Hepatocyte (in vitro differentiated cells): ENCODE data around the gene SNRPD2. TPM values are rescaled to one million over a fixed set of nuclear protein-coding genes. Genes with fewer than 3 reads are reported as not detected.
A peak's percentile ranks its signal among the peaks of the same experiment; 100 is the strongest.

Experiments
- DNase-seq: peaks from one replicate; pipeline ENCODE4 v3.0.0-alpha.2; 2016; ENCODE audit warnings: low spot score
- H2AFZ ChIP-seq: fragments of 200-600 bp; sonication (generic); 2 replicates; pipeline ENCODE4 v1.6.0; 2016; ENCODE audit warnings: antibody characterized with exemption, mild to moderate bottlenecking
- H3K27ac ChIP-seq: fragments of 200-600 bp; sonication (generic); 2 replicates; pipeline ENCODE4 v1.5.1; 2016; ENCODE audit warnings: mild to moderate bottlenecking
- H3K27me3 ChIP-seq: fragments of 200-600 bp; sonication (generic); 2 replicates; pipeline ENCODE4 v1.6.1; 2016
- H3K36me3 ChIP-seq: fragments of 200-600 bp; sonication (generic); replicated peaks from 2 replicates; pipeline ENCODE4 v1.5.1; 2016; ENCODE audit warnings: low read depth; ENCODE audit not compliant: insufficient read depth
- H3K4me1 ChIP-seq: fragments of 200-600 bp; sonication (generic); 2 replicates; pipeline ENCODE4 v1.5.1; 2016; ENCODE audit warnings: mild to moderate bottlenecking, moderate library complexity; ENCODE audit not compliant: insufficient read depth
- H3K4me2 ChIP-seq: fragments of 200-600 bp; sonication (generic); 2 replicates; pipeline ENCODE4 v1.6.0; 2016
- H3K4me3 ChIP-seq: fragments of 200-600 bp; sonication (generic); 2 replicates; pipeline ENCODE4 v1.5.1; 2016; ENCODE audit warnings: mild to moderate bottlenecking
- H3K79me2 ChIP-seq: fragments of 200-600 bp; sonication (generic); 2 replicates; pipeline ENCODE4 v1.6.0; 2017; ENCODE audit warnings: mild to moderate bottlenecking
- H3K9me2 ChIP-seq: fragments of 200-600 bp; sonication (generic); replicated peaks from 2 replicates; pipeline ENCODE4 v1.6.0; 2017; ENCODE audit warnings: mild to moderate bottlenecking; ENCODE audit not compliant: insufficient read depth
- H3K9me3 ChIP-seq: fragments of 200-600 bp; sonication (generic); 2 replicates; pipeline ENCODE4 v1.5.1; 2016; ENCODE audit warnings: low read depth, mild to moderate bottlenecking
- H4K20me1 ChIP-seq: fragments of 200-600 bp; sonication (generic); 2 replicates; pipeline ENCODE4 v1.6.0; 2016; ENCODE audit warnings: mild to moderate bottlenecking; ENCODE audit not compliant: insufficient read depth, poor library complexity, severe bottlenecking
- EZH2 ChIP-seq: fragments of 200-600 bp; sonication (generic); IDR thresholded peaks from 2 replicates; pipeline ENCODE4 v1.6.1; 2016; ENCODE audit warnings: antibody characterized with exemption, mild to moderate bottlenecking, borderline replicate concordance
- EZH2phosphoT487 ChIP-seq: fragments of 200-600 bp; sonication (generic); IDR thresholded peaks from one replicate; pipeline ENCODE4 v1.6.1; 2018; ENCODE audit warnings: antibody characterized with exemption, mild to moderate bottlenecking, low read depth, moderate library complexity; ENCODE audit not compliant: unreplicated experiment, severe bottlenecking
- WGBS: methylation state at CpG from one replicate; pipeline ENCODE4 v1.1.6; 2016; ENCODE audit warnings: low lambda C conversion rate; ENCODE audit errors: missing lambda C conversion rate; 5-methylcytosine and 5-hydroxymethylcytosine counted together
- polyA plus RNA-seq: library from polyadenylated mRNA; unstranded; fragments of >200 nt; fragmentation: Nextera tagmentation; extraction: Ambion mirVana; gene quantifications from 2 replicates; pipeline ENCODE4 v1.2.1, GENCODE V29; 2016
- total RNA-seq: library from RNA; depleted of rRNA; stranded (reverse); fragments of >200 nt; gene quantifications from 2 replicates; pipeline ENCODE4 v1.2.3, GENCODE V29; 2014
- TF ChIP-seq, protein P1 (sequence below): fragments of 200-600 bp; sonication (generic); IDR thresholded peaks from 2 replicates; pipeline ENCODE4 v1.5.1; 2016; ENCODE audit warnings: antibody characterized with exemption, mild to moderate bottlenecking; ENCODE audit not compliant: poor library complexity

The SNRPD2 gene
- total and polyA plus RNA-seq, 2 experiments from 2014 or later, result 149 to 478 TPM

DNA sequence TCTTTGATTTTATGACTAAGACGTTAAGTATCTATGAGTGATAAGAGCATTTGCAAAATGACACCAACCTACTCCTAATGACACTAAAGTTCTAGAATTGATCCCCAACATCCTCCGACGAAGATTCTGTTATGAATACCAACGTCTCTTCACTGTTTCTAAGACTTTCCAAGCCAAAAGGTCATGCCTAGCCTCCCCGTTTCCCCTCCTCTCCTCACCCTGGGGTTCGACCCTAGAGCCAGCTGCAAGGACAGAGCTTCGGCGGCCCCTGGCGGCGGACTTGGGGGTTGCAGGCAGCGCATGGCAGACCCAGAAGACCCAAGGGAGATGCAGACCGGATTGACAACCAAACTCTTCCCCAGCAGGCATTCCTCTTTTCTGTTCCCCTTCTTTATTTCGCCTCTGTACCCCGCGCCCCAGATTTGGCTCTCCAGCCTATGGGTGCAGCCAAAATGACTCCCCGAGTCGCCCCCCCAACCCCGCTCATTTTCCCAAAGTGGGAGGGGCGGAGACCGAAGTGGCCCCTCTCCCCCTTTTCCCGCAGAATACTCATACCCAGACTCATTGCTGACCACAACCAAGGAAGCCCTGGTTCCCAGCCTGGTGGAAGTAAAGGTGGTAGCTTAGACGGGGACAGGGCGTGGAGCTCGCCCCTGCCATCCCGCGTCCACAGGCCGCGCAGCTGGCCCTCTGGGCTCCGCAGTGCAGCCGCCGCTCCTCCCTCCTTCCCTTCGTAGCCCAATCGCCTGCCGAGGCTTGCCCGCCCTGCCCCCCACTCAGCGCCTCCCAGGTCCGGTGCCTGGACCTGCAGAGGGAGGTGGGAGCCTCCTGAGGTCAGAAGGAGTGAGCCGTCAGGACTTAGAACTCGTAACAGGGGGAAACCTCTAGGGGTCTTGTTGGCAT is 48.5 kb downstream of the SNRPD2 start:
- no peaks in the 10 kb centered on the region for H3K36me3 ChIP-seq
- no peak overlapping the region for H2AFZ ChIP-seq
- peaks cover 13% of the 10 kb centered on the region for H3K4me1 ChIP-seq
- TF ChIP-seq, protein P1, sequence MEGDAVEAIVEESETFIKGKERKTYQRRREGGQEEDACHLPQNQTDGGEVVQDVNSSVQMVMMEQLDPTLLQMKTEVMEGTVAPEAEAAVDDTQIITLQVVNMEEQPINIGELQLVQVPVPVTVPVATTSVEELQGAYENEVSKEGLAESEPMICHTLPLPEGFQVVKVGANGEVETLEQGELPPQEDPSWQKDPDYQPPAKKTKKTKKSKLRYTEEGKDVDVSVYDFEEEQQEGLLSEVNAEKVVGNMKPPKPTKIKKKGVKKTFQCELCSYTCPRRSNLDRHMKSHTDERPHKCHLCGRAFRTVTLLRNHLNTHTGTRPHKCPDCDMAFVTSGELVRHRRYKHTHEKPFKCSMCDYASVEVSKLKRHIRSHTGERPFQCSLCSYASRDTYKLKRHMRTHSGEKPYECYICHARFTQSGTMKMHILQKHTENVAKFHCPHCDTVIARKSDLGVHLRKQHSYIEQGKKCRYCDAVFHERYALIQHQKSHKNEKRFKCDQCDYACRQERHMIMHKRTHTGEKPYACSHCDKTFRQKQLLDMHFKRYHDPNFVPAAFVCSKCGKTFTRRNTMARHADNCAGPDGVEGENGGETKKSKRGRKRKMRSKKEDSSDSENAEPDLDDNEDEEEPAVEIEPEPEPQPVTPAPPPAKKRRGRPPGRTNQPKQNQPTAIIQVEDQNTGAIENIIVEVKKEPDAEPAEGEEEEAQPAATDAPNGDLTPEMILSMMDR, result peak; percentile 97
- no peak for TF ChIP-seq EZH2
- no peaks in the 10 kb centered on the region for H3K9me3 ChIP-seq
- 2% methylated on average over 33 of the region's 39 CpGs for WGBS
- no peaks in the 10 kb centered on the region for H3K9me2 ChIP-seq
- H3K79me2 ChIP-seq, result no peaks in the 10 kb centered on the region
- peak overlapping the region; percentile 78 for H3K4me2 ChIP-seq
- H3K27me3 ChIP-seq, result no peaks in the 10 kb centered on the region
- no peak overlapping the region for H3K27ac ChIP-seq
- no peak overlapping the region for H3K4me3 ChIP-seq
- peak; percentile 89 for DNase-seq
- H4K20me1 ChIP-seq, result no peaks in the 10 kb centered on the region

DNA sequence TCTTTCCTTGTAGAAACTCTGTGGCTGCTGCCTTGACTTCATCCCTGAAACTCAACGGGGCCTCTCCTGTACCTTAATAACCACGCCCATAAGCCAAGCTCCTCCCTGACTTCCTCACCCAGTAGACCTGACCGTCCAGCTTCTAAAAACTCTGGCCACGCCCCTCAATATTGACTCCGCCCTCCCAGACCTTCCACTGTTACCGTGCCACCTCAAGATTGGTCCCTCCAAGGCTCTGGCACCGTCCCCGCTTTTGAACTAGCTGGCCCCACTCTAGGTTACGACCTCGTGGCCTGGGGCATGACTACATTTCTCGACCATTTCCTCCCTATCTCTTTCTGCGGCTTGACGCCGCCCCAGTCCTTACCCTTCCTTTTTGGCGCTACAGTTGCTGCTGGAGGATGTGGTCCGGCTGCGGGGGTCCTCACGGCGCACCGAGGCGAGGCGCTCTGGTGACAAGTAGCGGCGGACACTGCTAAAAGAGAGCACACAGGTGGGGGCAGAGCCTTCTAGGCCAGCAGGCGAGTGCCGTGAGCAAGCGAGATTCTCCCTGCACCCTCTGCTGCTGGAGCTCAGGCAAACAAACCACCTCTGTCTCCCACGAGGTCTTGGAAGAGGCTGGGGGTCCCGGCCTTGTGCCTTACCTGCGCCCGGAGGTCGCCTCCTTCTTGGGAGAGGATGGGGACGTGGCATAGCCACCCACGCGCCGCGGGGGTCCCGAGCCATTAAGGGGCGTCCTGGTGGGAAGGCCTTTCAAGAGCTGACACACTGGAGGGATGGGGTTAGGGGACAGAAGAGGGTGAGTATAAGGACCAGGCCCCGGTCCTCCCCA is 50.3 kb downstream of the SNRPD2 start:
- Histone ChIP-seq H3K27me3 (no peaks in the 10 kb centered on the region), H3K36me3 (no peaks in the 10 kb centered on the region), H4K20me1 (no peaks in the 10 kb centered on the region), H3K4me1 (peaks cover 16% of the 10 kb centered on the region), H3K4me2 (peak overlapping the region; percentile 78), H3K9me2 (no peaks in the 10 kb centered on the region), H3K9me3 (no peaks in the 10 kb centered on the region), H3K27ac (peak overlapping the region; percentile 40), H3K4me3 (peak overlapping the region; percentile 2), H3K79me2 (peaks cover under 1% of the 10 kb centered on the region), H2AFZ (peak overlapping the region; percentile 31)
- TF ChIP-seq, protein P1, result no peak
- TF ChIP-seq EZH2, result no peak
- no peak for TF ChIP-seq EZH2phosphoT487
- 4% methylated on average over 40 of the region's 40 CpGs for WGBS
- DNase-seq, result peak; percentile 91

DNA sequence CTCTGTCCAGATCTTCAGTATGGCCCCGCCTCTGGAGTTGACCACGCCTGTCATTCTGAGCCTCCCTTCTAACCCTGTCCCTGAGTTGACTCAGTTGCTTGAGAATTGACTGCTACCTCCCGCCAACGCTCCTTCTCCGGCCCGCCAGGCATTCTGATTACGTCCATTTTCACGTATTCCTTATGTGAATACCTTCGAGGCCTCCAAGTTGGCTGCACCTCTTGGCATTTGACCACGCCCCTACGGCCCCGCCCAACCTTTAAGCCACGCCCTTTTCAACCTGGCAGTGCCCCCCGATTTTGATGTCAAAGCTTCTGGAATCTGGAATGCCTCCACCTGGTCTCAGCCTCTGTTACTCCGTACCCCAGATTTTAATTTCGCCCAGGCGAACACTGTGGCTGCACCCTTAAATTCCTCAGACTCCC is 50.9 kb downstream of the SNRPD2 start:
- DNase-seq, result peak; percentile 31
- Histone ChIP-seq H3K4me2 (peak overlapping the region; percentile 78), H3K9me2 (no peaks in the 10 kb centered on the region)

More for the DNA sequence above, 50.9 kb downstream of the SNRPD2 start:
- no peak overlapping the region for H2AFZ ChIP-seq
- H4K20me1 ChIP-seq, result no peaks in the 10 kb centered on the region
- peaks cover 2% of the 10 kb centered on the region for H3K79me2 ChIP-seq
- TF ChIP-seq, protein P1, result no peak
- TF ChIP-seq EZH2 (no peak), EZH2phosphoT487 (no peak)
- H3K4me1 ChIP-seq, result peaks cover 16% of the 10 kb centered on the region
- no peaks in the 10 kb centered on the region for H3K9me3 ChIP-seq
- 57% methylated on average over 17 of the region's 17 CpGs for WGBS
- no peak overlapping the region for H3K27ac ChIP-seq
- no peak overlapping the region for H3K4me3 ChIP-seq
- H3K36me3 ChIP-seq, result no peaks in the 10 kb centered on the region
- no peaks in the 10 kb centered on the region for H3K27me3 ChIP-seq
